Activated T-cell treated with anti-CD3 and anti-CD28 coated beads, Interleukin-2, amount 50 U/mL, for 72 hours (primary cell): ENCODE data around the gene RALGAPA1. TPM values are rescaled to one million over a fixed set of nuclear protein-coding genes. Genes with fewer than 3 reads are reported as not detected.
"Not testable (repeated sequence)": the region's sequence is repeated elsewhere in the genome, so short reads cannot be mapped to it uniquely, and the experiment has no call there.

Source experiments
- ATAC-seq, 2 donors: fragments of 150-1000 bp; cut with Tn5 transposase; replicated peaks in 1 of 2; 2 replicates each; pipeline ENCODE4 v1.10.0; 2021; ENCODE audit warnings: moderate library complexity in 2 of 2, mild to moderate bottlenecking in 1 of 2
- DNase-seq, 2 donors: peaks; one replicate each; pipeline ENCODE4 v3.0.0; 2021 to 2022; ENCODE audit warnings: mixed read lengths in 1 of 2
- H3K27ac Mint-ChIP-seq: one replicate; pipeline ENCODE4 v1.8.0; 2022; ENCODE audit warnings: mild to moderate bottlenecking, moderate library complexity, mixed read lengths
- H3K27me3 Mint-ChIP-seq: one replicate; pipeline ENCODE4 v1.8.0; 2022; ENCODE audit warnings: low read depth, mixed read lengths
- H3K36me3 Mint-ChIP-seq, 2 donors: one replicate each; pipeline ENCODE4 v1.8.0; 2022; ENCODE audit warnings: mixed read lengths in 2 of 2, mild to moderate bottlenecking in 1 of 2; ENCODE audit not compliant: insufficient read depth in 2 of 2
- H3K4me1 Mint-ChIP-seq: one replicate; pipeline ENCODE4 v1.8.0; 2022; ENCODE audit warnings: low read depth, mixed read lengths
- H3K4me3 Mint-ChIP-seq, 2 donors: one replicate each; pipeline ENCODE4 v1.8.0; 2022; ENCODE audit warnings: mild to moderate bottlenecking in 2 of 2, mixed read lengths in 2 of 2, moderate library complexity in 2 of 2
- H3K9me3 Mint-ChIP-seq, 2 donors: one replicate each; pipeline ENCODE4 v1.8.0; 2022; ENCODE audit warnings: mixed read lengths in 2 of 2
- total RNA-seq, 2 donors: library from RNA; stranded (reverse); gene quantifications; one replicate each; pipeline ENCODE4 v1.2.3, GENCODE V29; 2022

Gene RALGAPA1
- 10 to 100 TPM; 34.0 to 41.8 TPM for total RNA-seq

DNA sequence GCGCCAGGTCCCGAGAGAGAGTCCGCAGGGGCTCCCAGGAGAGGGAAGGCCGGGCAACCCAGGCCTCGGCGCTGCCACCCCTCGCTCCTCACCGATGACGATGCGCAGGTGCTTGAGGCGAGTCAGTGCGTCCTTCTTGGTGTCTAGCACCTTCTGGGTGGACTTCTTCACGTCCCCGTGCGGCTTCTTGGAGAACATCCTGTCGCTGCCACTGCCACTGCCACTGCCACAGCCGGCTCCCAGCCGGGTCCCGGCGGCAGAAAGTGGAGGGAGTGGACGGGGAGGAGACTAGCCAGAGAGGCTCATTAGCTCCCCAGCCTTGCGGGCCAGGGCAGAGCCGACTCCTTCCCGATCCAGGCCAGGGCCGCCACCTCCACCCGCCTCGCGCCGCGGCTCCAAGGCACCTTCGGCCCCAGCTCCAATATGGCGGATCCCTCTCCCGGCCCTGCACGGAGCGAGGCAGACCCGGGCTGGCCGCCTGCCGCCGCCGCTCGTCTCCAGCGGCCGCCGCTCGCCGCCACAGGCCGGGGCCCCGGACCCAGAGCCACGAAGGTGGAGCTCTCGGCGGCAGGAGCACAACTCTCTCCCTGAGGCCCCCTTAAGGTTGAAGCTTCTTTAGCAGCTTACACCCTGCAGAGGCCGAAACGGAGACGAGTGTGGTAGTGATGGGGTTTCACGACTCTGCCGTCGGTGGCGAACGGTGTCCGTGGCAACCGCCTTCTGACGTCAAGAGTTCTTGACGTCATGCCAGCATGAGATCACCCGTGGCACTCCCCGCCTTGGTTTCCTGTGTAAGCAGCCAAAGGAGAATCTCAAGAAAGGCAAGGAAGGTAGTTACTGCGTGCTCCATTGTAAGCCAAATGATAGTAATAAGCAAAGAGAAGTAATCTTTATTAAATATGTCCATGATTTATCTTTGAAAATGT is at the start of gene RALGAPA1:
RALGAPA1 (minus strand) TSS at position 658 of the 926 bp plus-strand sequence; CDS start at position 198, 460 bp downstream.
- peaks cover 27% of the 10 kb centered on the region for H3K4me1 Mint-ChIP-seq
- H3K36me3 Mint-ChIP-seq, H3K27me3 Mint-ChIP-seq, H3K9me3 Mint-ChIP-seq: not testable (repeated sequence)
- peak within 1 kb of the TSS; percentile 100 for H3K4me3 Mint-ChIP-seq
- ATAC-seq, result peak; percentile 97
- H3K27ac Mint-ChIP-seq, result peak within 1 kb of the TSS; percentile 100
- DNase-seq, result peak; percentile 92

- peaks cover 2 to 3% of the 10 kb centered on the region in 2 donors for H3K36me3 Mint-ChIP-seq
- H3K27ac Mint-ChIP-seq, result no peak overlapping the region
These were observed 49.6 kb upstream of the RALGAPA1 start for GRCh38 chr14:35858521-35859209.

DNA sequence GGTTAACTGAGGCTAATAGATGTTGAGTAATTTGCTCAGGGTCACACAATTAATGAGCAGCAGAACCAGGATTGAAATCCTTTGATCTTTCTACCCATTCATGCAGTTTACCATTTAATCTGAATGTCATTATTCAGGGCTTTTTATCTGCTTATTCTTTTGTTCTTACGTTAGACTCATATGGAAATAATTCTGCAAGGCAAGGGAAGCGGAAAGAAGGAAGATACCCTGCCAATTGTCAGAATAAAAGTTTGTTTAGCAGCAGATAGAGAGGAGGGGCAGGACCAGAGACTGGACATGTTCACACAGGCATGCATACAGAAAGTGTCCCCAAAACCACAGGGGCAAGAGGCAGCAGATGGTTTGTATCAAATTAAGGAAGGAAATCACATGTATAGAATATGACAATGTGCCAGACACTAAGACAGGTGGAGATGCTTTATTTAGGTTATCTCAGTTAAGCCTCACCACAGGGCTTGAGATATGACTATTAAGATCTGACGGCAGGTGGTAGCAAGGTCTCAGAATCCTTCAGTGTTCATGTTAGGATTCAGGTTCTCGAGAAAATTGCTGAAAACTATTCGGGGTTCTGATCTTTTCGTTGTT is 46.9 kb upstream of the RALGAPA1 start:
- DNase-seq (no peak), ATAC-seq (no peak)
- no peak overlapping the region for H3K4me3 Mint-ChIP-seq
- peaks cover 6 to 11% of the 10 kb centered on the region in 2 donors for H3K36me3 Mint-ChIP-seq
- H3K9me3 Mint-ChIP-seq, result peaks cover 2 to 3% of the 10 kb centered on the region in 2 donors
- no peaks in the 10 kb centered on the region for H3K27me3 Mint-ChIP-seq
- peak overlapping the region; percentile 9 for H3K27ac Mint-ChIP-seq
- no peaks in the 10 kb centered on the region for H3K4me1 Mint-ChIP-seq

More at GRCh38 chr14:35858521-35859209, 49.6 kb upstream of the RALGAPA1 start:
- H3K27me3 Mint-ChIP-seq, result no peaks in the 10 kb centered on the region
- H3K9me3 Mint-ChIP-seq, result no peaks in the 10 kb centered on the region
- no peak for DNase-seq
- H3K4me1 Mint-ChIP-seq, result no peaks in the 10 kb centered on the region
- no peak overlapping the region for H3K4me3 Mint-ChIP-seq
- no peak for ATAC-seq

DNA sequence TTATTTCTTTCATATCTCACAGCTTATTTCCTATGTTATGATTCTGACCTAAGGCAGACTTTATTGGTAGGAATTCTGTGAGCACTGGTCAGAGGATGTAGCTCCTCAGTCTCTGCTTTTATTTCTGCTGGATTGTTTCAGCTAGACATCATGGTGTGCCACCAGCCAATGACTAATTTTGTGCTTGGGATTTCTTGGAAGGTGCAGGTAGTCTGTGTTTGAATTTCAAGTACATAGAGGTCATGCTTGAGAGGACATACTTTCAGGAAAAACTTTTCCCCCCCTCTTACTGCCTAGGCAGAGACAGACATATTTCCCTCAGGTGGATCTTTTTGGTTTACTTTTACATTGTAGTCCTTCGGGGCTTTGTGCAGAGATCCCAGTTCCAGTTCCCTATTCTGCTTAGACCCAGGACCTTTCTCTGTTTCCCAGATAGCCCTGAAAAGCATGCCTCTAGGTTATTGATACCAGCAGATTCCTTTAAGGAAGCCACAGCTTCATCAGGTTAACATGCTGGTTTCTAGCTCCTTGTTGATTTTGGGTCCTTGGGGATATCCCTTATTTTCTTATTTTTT is 45.7 kb upstream of the RALGAPA1 start:
- H3K27ac Mint-ChIP-seq, result peak overlapping the region; percentile 11
- no peaks in the 10 kb centered on the region for H3K27me3 Mint-ChIP-seq
- peaks cover 10 to 11% of the 10 kb centered on the region in 2 donors for H3K36me3 Mint-ChIP-seq
- peaks cover 2 to 3% of the 10 kb centered on the region in 2 donors for H3K9me3 Mint-ChIP-seq
- ATAC-seq (no peak), DNase-seq (no peak)
- no peaks in the 10 kb centered on the region for H3K4me1 Mint-ChIP-seq
- H3K4me3 Mint-ChIP-seq, result no peak overlapping the region

DNA sequence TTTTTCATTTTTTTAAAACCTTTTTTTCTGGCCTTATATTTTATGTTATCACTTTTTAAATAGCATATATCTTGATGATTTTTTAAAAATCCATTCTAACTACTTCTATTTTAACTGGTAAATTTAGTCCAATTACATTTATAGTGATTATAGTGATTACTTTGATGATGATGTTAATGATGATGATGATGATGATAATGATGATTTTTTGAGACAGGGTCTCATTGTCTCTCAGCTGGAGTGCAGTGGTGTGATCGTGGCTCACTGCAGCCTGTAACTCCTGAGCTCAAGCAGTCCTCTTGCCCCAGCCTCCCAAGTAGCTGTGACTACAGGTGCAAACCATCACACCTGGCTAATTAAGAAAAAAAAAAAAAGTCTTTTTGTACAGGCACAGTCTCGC is 44.1 kb upstream of the RALGAPA1 start:
- ATAC-seq (no peak), DNase-seq (no peak)
- no peaks in the 10 kb centered on the region for H3K27me3 Mint-ChIP-seq
- H3K4me3 Mint-ChIP-seq, result no peak overlapping the region
- peaks cover 2 to 3% of the 10 kb centered on the region in 2 donors for H3K9me3 Mint-ChIP-seq
- no peak overlapping the region for H3K27ac Mint-ChIP-seq
- H3K4me1 Mint-ChIP-seq, result no peaks in the 10 kb centered on the region
- peaks cover 10% of the 10 kb centered on the region in 2 donors for H3K36me3 Mint-ChIP-seq

- no peak overlapping the region for H3K4me3 Mint-ChIP-seq
- no peaks in the 10 kb centered on the region for H3K27me3 Mint-ChIP-seq
- no peaks in the 10 kb centered on the region for H3K4me1 Mint-ChIP-seq
- no peak overlapping the region for H3K27ac Mint-ChIP-seq
- peaks cover 10% of the 10 kb centered on the region in 2 donors for H3K36me3 Mint-ChIP-seq
- ATAC-seq (no peak), DNase-seq (no peak)
- H3K9me3 Mint-ChIP-seq, result peaks cover 2 to 3% of the 10 kb centered on the region in 2 donors
These were observed 42.7 kb upstream of the RALGAPA1 start for GRCh38 chr14:35851823-35852222.

- peaks cover 10 to 14% of the 10 kb centered on the region in 2 donors for H3K36me3 Mint-ChIP-seq
- no peaks in the 10 kb centered on the region for H3K4me1 Mint-ChIP-seq
- H3K9me3 Mint-ChIP-seq, result peaks cover 2 to 3% of the 10 kb centered on the region in 2 donors
- no peak overlapping the region for H3K4me3 Mint-ChIP-seq
- DNase-seq, result no peak
- H3K27me3 Mint-ChIP-seq, result no peaks in the 10 kb centered on the region
- H3K27ac Mint-ChIP-seq, result no peak overlapping the region
- ATAC-seq, result no peak
These were observed 40.0 kb upstream of the RALGAPA1 start for GRCh38 chr14:35849122-35849521.

DNA sequence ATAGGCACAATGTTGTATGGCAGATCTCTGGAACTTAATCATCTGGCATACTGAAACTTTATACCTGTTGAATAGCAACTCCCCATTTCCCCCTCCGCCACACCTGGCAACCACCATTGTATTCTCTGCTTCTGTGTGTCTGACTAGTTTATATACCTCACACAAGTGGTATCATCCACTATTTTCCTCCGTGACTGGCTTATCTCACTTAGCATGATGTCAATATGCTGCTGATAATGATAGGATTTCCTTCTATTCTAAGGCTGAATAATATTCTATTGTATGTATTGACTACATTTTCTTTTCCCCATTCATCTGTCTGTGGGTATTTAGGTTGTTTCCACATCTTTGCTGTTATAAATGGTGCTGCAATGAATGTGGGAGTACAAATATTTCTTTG is 38.5 kb upstream of the RALGAPA1 start:
- H3K4me3 Mint-ChIP-seq, result no peak overlapping the region
- H3K36me3 Mint-ChIP-seq, result peaks cover 16 to 22% of the 10 kb centered on the region in 2 donors
- DNase-seq, result no peak
- H3K9me3 Mint-ChIP-seq, result peaks cover 5 to 9% of the 10 kb centered on the region in 2 donors
- ATAC-seq, result no peak
- no peaks in the 10 kb centered on the region for H3K27me3 Mint-ChIP-seq
- no peak overlapping the region for H3K27ac Mint-ChIP-seq
- no peaks in the 10 kb centered on the region for H3K4me1 Mint-ChIP-seq

- Mint-ChIP-seq H3K4me3 (no peak overlapping the region), H3K27ac (no peak overlapping the region), H3K27me3 (no peaks in the 10 kb centered on the region), H3K9me3 (peaks cover 17 to 24% of the 10 kb centered on the region in 2 donors), H3K36me3 (peaks cover 33 to 42% of the 10 kb centered on the region in 2 donors), H3K4me1 (no peaks in the 10 kb centered on the region)
- no peak for DNase-seq
- ATAC-seq, result no peak
These were observed 35.4 kb upstream of the RALGAPA1 start for GRCh38 chr14:35844494-35844893.

GRCh38 chr14:35842245-35842644 is 33.1 kb upstream of the RALGAPA1 start:
- not testable (repeated sequence) for H3K4me1 Mint-ChIP-seq, DNase-seq, ATAC-seq, H3K27ac Mint-ChIP-seq, H3K4me3 Mint-ChIP-seq, H3K27me3 Mint-ChIP-seq
- peaks cover 35 to 55% of the 10 kb centered on the region in 2 donors for H3K36me3 Mint-ChIP-seq
- H3K9me3 Mint-ChIP-seq, result peaks cover 18 to 24% of the 10 kb centered on the region in 2 donors

DNA sequence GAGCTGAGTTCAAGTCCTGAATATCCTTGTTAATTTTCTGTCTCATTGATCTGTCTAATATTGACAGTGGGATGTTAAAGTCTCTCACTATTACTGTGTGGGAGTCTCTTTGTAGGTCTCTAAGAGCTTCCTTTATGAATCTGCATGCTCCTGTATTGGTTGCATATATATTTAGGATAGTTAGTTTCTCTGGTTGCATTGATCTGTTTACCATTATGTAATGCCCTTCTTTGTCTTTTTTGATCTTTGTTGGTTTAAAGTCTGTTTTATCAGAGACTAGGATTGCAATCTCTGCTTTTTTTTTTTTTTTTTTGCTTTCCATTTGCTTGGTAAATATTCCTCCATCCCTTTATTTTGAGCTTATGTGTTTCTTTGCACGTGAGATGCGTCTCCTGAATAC is 32.6 kb upstream of the RALGAPA1 start:
- Mint-ChIP-seq H3K36me3 (peaks cover 35 to 58% of the 10 kb centered on the region in 2 donors), H3K9me3 (peaks cover 18 to 24% of the 10 kb centered on the region in 2 donors)
- not testable (repeated sequence) for DNase-seq, H3K27me3 Mint-ChIP-seq, H3K4me3 Mint-ChIP-seq, H3K27ac Mint-ChIP-seq, H3K4me1 Mint-ChIP-seq, ATAC-seq

- Mint-ChIP-seq H3K9me3 (peaks cover 4% of the 10 kb centered on the region in 2 donors), H3K4me3 (no peak overlapping the region), H3K4me1 (no peaks in the 10 kb centered on the region), H3K36me3 (peaks cover 12 to 33% of the 10 kb centered on the region in 2 donors), H3K27me3 (no peaks in the 10 kb centered on the region), H3K27ac (no peak overlapping the region)
- ATAC-seq (no peak), DNase-seq (no peak)
These were observed 26.3 kb upstream of the RALGAPA1 start for GRCh38 chr14:35835208-35835982.
